HepG2 (cell line): ENCODE measurements around the gene OXLD1. TPM values are rescaled to one million over a fixed set of nuclear protein-coding genes. Genes with fewer than 3 reads are reported as not detected.

ENCODE experiments used
- ATF7 ChIP-seq, 2 experiments: fragments of 450-650 bp in 1 of 2; sonication (generic) in 1 of 2; formaldehyde crosslinking in 1 of 2; IDR thresholded peaks; 2 replicates each; pipeline versions ENCODE4 v1.4.0 to v1.6.1; 2016 to 2020; ENCODE audit warnings: antibody characterized with exemption in 1 of 2, mild to moderate bottlenecking in 1 of 2, missing genetic modification reagents in 1 of 2
- HMG20B ChIP-seq: conservative IDR thresholded peaks from 2 replicates; pipeline ENCODE4 v1.6.1; 2016; ENCODE audit warnings: missing genetic modification reagents, missing compliant biosample characterization
- KMT2B ChIP-seq: IDR thresholded peaks from 2 replicates; pipeline ENCODE4 v1.6.1; 2016; ENCODE audit warnings: missing genetic modification reagents, missing compliant biosample characterization
- MYC ChIP-seq: sonication (generic); formaldehyde crosslinking; IDR thresholded peaks from 2 replicates; pipeline ENCODE4 v1.9.0; 2021; ENCODE audit warnings: missing genetic modification reagents, borderline replicate concordance
- NAIF1 ChIP-seq: sonication (generic); formaldehyde crosslinking; IDR thresholded peaks from 2 replicates; pipeline ENCODE4 v1.5.0; 2020; ENCODE audit warnings: mild to moderate bottlenecking, missing genetic modification reagents, borderline replicate concordance
- NFE2L2 ChIP-seq: fragments of 150-350 bp; IDR thresholded peaks from 2 replicates; pipeline ENCODE4 v1.6.1; 2014; ENCODE audit warnings: low read length
- NFKBIZ ChIP-seq: IDR thresholded peaks from 2 replicates; pipeline ENCODE4 v1.6.1; 2018; ENCODE audit warnings: missing genetic modification reagents, missing compliant biosample characterization
- NR3C1 ChIP-seq: sonication (generic); formaldehyde crosslinking; IDR thresholded peaks from 2 replicates; pipeline ENCODE4 v1.4.0; 2020; ENCODE audit warnings: missing genetic modification reagents
- SUZ12 ChIP-seq: fragments of 150-350 bp; IDR thresholded peaks from 2 replicates; pipeline ENCODE4 v1.6.1; 2014; ENCODE audit warnings: low read depth, low read length
- TP53 ChIP-seq: sonication (generic); formaldehyde crosslinking; conservative IDR thresholded peaks from 2 replicates; pipeline ENCODE4 v1.4.0; 2020; ENCODE audit warnings: missing genetic modification reagents
- ZNF251 ChIP-seq: sonication (generic); formaldehyde crosslinking; IDR thresholded peaks from 2 replicates; pipeline ENCODE4 v1.9.0; 2021; ENCODE audit warnings: mild to moderate bottlenecking, missing genetic modification reagents
- ZNF441 ChIP-seq: sonication (generic); formaldehyde crosslinking; IDR thresholded peaks from 2 replicates; pipeline ENCODE4 v1.7.0; 2021; ENCODE audit warnings: missing genetic modification reagents, borderline replicate concordance
- ZNF619 ChIP-seq: sonication (generic); formaldehyde crosslinking; IDR thresholded peaks from 2 replicates; pipeline ENCODE4 v1.4.0; 2020; ENCODE audit warnings: mild to moderate bottlenecking, missing genetic modification reagents
- ZNF773 ChIP-seq: sonication (generic); formaldehyde crosslinking; IDR thresholded peaks from 2 replicates; pipeline ENCODE4 v1.4.0; 2020; ENCODE audit warnings: missing genetic modification reagents, borderline replicate concordance
- ZNF83 ChIP-seq: sonication (generic); formaldehyde crosslinking; IDR thresholded peaks from 2 replicates; pipeline ENCODE4 v1.4.0; 2020; ENCODE audit warnings: missing genetic modification reagents, mild to moderate bottlenecking, borderline replicate concordance
- polyA plus RNA-seq, 8 experiments: library from polyadenylated mRNA; depleted of rRNA in 3 of 8; stranded (reverse) in 7 of 8; unstranded in 1 of 8; fragments of >200 nt; fragmentation: Illumina TruSeq in 4 of 8; extraction: Trizol in 4 of 8; gene quantifications; 2 replicates each; pipeline versions ENCODE4 v1.2.1 to v1.2.3, GENCODE V29; 2011 to 2016; ENCODE audit warnings: low read depth in 4 of 8, missing spikeins in 1 of 8, mixed read lengths in 1 of 8; ENCODE audit not compliant: insufficient read depth in 1 of 8
- total RNA-seq, 5 experiments: library from RNA; depleted of rRNA; stranded (reverse); fragments of >200 nt; fragmentation: Illumina TruSeq; extraction: Trizol; gene quantifications; 2 replicates each; pipeline ENCODE4 v1.2.3, GENCODE V29; 2016; ENCODE audit warnings: low read depth in 1 of 5
- TF ChIP-seq, protein P1 (sequence below): sonication (generic); formaldehyde crosslinking; IDR thresholded peaks from 2 replicates; pipeline ENCODE4 v1.9.0; 2021; ENCODE audit warnings: missing genetic modification reagents, mild to moderate bottlenecking, borderline replicate concordance
- TF ChIP-seq, protein P2 (sequence below): sonication (generic); formaldehyde crosslinking; IDR thresholded peaks from 2 replicates; pipeline ENCODE4 v1.5.0; 2020; ENCODE audit warnings: missing genetic modification reagents, mild to moderate bottlenecking, borderline replicate concordance
- TF ChIP-seq, protein P3 (sequence below): sonication (generic); formaldehyde crosslinking; IDR thresholded peaks from 2 replicates; pipeline ENCODE4 v1.4.0; 2020; ENCODE audit warnings: mild to moderate bottlenecking, missing genetic modification reagents
- TF ChIP-seq, protein P4 (sequence below): IDR thresholded peaks from 2 replicates; pipeline ENCODE4 v1.6.1; 2016; ENCODE audit warnings: missing biosample characterization, missing genetic modification reagents, low read depth
- TF ChIP-seq, protein P5 (sequence below): sonication (generic); formaldehyde crosslinking; IDR thresholded peaks from 2 replicates; pipeline ENCODE4 v1.8.1; 2023; ENCODE audit warnings: mild to moderate bottlenecking, missing genetic modification reagents, borderline replicate concordance
- TF ChIP-seq, protein P6 (sequence below): sonication (generic); formaldehyde crosslinking; IDR thresholded peaks from 2 replicates; pipeline ENCODE4 v1.5.0; 2020; ENCODE audit warnings: mild to moderate bottlenecking, low read depth, missing genetic modification reagents, borderline replicate concordance

Gene OXLD1
- total and polyA plus RNA-seq, 2 of the 13 experiments (the other 11 are each of a cell fraction or from before 2014, with no cell fraction given) = 27.1 to 37.5 TPM

DNA sequence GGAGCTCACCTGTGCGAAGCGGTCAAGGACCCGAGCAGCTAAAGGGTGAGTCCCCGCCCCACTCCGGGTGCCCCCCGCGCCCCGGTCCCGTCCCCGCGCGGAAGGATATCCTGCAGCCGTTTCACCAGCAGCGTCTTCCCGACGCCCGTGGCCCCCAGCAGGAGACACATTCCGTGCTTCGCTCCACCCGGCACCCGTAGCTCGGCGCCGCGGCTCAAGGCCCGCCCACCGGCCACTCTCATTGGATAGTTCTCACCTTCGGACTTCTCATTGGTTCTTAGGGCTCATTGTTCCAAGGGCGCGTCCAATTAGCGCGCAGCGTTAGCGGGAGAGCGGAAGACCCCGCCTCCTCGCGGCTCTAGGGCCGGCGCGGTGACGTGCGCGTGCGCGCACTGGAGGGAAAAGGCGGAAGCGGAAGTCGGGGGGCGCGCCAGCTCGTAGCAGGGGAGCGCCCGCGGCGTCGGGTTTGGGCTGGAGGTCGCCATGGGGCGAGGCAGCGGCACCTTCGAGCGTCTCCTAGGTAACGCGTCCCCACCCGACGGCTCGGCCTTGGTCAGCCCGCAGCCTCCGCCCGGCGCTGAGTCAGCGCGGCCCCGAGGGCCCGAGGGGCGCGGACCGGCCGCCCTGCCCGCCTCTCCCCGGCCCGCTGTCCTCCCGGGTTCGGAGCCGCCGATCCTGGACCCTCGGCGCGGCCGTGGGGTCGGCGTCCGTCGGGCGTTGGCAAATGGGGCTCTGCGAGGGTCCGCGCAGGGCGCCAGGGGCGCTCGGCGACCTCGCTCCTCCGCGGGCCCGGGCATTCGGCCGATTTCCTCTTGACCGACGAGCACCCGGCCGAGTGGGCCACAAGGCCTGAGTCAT lies 17.4 kb upstream of the OXLD1 start, which contains the start of the genes ARL16 and HGS (continued):
- TF ChIP-seq, protein P1, sequence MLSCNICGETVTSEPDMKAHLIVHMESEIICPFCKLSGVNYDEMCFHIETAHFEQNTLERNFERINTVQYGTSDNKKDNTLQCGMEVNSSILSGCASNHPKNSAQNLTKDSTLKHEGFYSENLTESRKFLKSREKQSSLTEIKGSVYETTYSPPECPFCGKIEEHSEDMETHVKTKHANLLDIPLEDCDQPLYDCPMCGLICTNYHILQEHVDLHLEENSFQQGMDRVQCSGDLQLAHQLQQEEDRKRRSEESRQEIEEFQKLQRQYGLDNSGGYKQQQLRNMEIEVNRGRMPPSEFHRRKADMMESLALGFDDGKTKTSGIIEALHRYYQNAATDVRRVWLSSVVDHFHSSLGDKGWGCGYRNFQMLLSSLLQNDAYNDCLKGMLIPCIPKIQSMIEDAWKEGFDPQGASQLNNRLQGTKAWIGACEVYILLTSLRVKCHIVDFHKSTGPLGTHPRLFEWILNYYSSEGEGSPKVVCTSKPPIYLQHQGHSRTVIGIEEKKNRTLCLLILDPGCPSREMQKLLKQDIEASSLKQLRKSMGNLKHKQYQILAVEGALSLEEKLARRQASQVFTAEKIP (CRISPR knock-in tag) = no peak
- TF ChIP-seq ZNF441 (CRISPR knock-in tag) (peak; percentile 13), ZNF773 (peak; percentile 87; the same call in 1 of the 2 replicates), MYC (peak; percentile 80), ZNF619 (CRISPR knock-in tag) (no peak; the same call in 1 of the 2 replicates), NFE2L2 (0 out of 2 replicates have a peak, but pooled peaks have one; percentile 8), ATF7 (IDR thresholded peaks at IDR 0.05) (no peak), ATF7 (CRISPR knock-in tag; IDR thresholded peaks at IDR 0.05) (no peak), SUZ12 (no peak), KMT2B (CRISPR knock-in tag) (peak; percentile 80), NFKBIZ (CRISPR knock-in tag) (peak; percentile 43; the same call in 1 of the 2 replicates), NAIF1 (CRISPR knock-in tag) (no peak), TP53 (CRISPR knock-in tag) (peak; percentile 84; the same call in 1 of the 2 replicates), ZNF251 (CRISPR knock-in tag) (0 out of 2 replicates have a peak, but pooled peaks have one; percentile 28), HMG20B (CRISPR knock-in tag) (no peak), ZNF83 (CRISPR knock-in tag) (no peak), NR3C1 (no peak)
- TF ChIP-seq, protein P2, sequence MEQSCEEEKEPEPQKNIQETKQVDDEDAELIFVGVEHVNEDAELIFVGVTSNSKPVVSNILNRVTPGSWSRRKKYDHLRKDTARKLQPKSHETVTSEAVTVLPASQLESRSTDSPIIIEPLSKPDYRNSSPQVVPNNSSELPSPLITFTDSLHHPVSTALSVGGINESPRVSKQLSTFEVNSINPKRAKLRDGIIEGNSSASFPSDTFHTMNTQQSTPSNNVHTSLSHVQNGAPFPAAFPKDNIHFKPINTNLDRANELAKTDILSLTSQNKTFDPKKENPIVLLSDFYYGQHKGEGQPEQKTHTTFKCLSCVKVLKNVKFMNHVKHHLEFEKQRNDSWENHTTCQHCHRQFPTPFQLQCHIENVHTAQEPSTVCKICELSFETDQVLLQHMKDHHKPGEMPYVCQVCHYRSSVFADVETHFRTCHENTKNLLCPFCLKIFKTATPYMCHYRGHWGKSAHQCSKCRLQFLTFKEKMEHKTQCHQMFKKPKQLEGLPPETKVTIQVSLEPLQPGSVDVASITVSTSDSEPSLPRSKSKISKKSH (CRISPR knock-in tag) = no peak; the same call in 1 of the 2 replicates
- TF ChIP-seq, protein P3, sequence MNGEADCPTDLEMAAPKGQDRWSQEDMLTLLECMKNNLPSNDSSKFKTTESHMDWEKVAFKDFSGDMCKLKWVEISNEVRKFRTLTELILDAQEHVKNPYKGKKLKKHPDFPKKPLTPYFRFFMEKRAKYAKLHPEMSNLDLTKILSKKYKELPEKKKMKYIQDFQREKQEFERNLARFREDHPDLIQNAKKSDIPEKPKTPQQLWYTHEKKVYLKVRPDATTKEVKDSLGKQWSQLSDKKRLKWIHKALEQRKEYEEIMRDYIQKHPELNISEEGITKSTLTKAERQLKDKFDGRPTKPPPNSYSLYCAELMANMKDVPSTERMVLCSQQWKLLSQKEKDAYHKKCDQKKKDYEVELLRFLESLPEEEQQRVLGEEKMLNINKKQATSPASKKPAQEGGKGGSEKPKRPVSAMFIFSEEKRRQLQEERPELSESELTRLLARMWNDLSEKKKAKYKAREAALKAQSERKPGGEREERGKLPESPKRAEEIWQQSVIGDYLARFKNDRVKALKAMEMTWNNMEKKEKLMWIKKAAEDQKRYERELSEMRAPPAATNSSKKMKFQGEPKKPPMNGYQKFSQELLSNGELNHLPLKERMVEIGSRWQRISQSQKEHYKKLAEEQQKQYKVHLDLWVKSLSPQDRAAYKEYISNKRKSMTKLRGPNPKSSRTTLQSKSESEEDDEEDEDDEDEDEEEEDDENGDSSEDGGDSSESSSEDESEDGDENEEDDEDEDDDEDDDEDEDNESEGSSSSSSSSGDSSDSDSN (CRISPR knock-in tag) = no peak; the same call in none of the 2 replicates
- TF ChIP-seq, protein P4, sequence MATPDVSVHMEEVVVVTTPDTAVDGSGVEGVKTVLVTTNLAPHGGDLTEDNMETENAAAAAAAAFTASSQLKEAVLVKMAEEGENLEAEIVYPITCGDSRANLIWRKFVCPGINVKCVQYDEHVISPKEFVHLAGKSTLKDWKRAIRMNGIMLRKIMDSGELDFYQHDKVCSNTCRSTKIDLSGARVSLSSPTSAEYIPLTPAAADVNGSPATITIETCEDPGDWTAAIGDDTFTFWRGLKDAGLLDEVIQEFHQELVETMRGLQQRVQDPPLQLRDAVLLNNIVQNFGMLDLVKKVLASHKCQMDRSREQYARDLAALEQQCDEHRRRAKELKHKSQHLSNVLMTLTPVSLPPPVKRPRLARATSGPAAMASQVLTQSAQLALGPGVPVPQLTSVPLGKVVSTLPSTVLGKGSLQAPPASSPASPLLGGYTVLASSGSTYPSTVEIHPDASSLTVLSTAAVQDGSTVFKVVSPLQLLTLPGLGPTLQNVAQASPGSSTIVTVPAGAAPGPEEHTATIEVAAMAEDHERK = peak; percentile 92
- TF ChIP-seq, protein P5, sequence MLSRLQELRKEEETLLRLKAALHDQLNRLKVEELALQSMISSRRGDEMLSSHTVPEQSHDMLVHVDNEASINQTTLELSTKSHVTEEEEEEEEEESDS (CRISPR knock-in tag) = no peak
- TF ChIP-seq, protein P6, sequence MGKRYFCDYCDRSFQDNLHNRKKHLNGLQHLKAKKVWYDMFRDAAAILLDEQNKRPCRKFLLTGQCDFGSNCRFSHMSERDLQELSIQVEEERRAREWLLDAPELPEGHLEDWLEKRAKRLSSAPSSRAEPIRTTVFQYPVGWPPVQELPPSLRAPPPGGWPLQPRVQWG (CRISPR knock-in tag) = no peak
